NK-92 (cell line): ENCODE measurements around the gene FGFBP3.
"Not testable (repeated sequence)": the region's sequence is repeated elsewhere in the genome, so short reads cannot be mapped to it uniquely, and the experiment has no call there.

Experiments used
- DNase-seq: peaks from one replicate; lab custom pipeline; 2025; ENCODE audit not compliant: unreplicated experiment; lab: John Stamatoyannopoulos, UW

FGFBP3 gene

DNA sequence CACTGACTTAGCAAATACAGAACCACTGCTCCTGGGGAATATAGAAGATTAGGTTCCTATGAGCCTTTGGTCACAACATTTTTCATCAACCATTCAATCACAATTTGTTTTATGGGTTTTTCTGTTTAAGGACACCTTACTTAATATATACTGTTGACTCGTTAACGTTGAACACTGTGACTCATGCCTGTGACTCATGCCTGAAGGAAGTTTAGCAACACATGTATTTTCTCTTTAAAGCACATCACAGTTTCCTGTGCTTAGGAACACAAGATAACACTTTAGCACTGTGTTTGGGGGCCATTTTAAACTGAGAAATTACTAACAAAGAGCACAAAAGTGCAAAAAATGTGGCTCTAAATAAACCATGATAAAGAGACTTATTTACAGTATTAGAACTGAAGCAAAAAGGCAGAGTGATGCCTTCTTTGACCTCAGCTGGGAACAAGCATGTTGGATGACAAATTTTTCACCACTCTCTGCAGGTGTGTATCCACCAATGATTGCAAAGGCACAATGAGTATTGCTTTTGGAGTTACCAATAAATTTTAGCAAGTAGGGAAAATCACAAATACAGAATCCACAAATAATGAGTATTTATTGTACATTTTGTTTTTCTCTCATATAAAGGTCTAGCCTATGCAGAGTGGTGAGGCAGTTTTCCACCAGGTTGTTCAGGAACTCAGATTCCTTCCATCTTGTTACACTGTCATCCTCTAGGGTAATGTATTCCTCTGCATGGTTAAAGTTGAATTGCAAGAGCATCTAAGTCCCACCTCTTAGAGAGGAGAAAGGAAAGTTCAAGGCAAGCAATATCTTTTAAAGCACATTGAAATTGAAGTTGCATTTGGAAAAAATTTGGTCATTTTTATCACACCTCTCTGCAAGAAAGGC, 7.3 kb downstream of the FGFBP3 start:
- DNase-seq, result no peak

DNA sequence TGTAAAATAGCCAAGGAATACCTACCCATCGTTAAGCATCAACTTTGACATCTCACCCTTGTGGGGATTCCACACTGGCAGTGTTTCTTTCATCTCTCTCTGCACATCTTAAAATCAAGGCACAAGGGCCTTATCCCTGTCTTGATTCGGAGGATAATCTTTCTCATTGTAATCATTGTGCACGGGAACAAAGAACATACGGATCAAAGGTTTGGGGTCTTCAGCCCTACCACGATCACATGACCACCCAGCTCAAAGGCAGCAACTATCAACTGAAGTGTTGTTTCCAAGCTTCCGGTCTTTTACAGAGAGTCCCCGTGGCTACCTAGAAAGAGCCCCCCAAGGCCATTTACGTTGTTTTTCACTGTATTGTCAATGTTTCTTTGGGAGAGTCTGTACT, 11.9 kb downstream of the FGFBP3 start:
- no peak for DNase-seq

DNA sequence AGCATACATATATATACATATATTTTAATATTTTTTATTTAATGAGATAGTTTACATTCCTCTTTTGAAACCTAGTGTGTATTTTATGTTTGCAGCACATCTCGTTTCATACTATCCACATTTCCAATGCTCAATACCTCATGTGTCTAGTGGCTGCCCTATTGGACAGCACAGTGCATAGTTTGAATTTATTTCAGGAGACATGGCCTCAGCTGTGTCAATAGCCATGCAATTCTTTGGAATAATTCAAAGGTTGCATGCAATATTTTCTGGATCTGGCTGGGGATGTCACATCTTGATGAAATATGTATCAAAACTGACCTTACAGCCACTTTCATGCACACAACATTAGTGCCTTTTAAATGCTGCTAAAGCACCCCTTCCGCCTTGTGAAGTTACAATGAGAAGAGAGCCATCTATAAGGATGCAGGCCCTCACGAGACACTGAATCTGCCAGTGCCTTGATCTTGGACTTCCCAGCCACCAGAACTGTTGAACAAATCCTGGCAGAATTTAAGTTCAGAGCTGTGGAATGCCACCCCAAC, 13.0 kb downstream of the FGFBP3 start:
- no peak for DNase-seq

DNA sequence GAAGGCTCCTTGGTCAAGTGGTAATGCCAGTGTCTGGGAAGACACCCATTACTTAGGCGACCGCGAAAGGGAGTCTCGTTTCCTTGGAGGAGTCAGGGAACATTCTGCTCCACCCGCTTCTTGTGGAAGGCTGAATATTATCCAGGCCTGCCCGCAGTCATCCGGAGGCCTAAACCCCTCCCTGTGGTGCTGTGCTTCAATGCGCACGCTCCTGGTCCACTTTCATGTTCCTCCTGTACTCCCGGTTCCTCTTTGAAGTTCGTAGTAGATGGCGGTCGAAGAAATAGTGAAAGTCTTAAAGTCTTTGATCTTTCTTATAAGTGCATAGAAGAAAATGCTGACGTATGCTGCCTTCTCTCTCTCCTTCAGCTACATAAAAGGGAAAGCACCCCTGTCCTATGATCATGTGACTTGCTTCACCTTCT, 15.0 kb downstream of the FGFBP3 start:
- DNase-seq, result not testable (repeated sequence)

DNA sequence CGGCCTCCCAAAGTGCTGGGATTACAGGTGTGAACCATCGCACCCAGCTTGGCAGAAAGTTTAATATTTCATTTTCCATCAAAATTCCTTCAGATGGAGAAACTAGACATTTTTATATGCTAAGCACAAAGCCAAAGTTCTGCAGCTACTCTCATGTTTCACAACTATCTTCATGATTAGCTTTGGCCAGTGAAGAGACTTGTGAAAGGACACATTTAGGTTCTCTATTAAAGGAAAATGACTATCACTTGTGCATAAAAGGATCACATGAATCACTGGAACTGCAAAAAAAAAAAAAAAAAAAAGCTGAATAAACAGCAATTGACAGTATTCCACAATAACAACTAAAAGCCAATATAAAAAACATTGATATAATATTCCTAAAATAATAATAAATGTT, 16.2 kb downstream of the FGFBP3 start:
- no peak for DNase-seq

DNA sequence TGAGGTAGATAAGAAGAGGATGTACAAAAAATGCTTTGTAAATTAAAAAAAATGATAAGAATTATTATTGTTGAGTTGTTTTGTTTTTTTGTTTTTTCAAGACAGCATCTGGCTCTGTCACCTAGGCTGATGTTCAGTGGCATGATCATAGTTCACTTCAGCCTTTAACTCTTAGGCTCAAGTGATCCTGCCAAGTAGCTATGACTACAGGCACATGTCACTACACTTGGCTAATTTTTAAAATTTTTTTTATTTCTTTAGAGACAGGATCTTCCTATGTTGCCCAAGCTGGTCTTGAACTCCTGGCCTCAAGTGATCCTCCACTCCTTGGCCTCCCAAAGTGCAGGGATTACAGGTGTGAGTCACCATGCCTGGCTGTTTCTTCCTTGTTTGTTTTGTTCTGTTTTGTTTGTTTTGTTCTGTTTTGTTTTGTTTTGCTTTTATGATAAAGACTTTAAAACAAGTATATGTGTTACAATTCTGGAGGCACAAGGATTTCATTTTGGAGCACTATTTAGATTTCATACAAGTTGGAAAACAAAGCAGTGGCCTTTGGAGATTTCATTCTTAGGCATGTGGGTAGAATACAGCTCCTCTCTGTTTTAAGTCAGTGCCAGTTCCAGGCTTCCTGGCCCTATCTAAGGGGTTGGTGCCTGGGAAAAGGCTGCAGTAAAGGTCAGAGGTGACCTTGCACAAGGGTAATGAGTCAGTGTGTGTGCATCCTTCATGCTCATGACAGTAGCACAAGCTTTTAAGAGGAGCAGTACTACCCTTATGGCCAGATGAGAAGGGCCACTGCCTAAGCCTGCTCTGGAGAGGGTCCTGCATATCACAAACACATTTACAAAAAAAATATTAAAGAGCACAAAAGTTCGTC, 17.9 kb downstream of the FGFBP3 start:
- no peak for DNase-seq

DNA sequence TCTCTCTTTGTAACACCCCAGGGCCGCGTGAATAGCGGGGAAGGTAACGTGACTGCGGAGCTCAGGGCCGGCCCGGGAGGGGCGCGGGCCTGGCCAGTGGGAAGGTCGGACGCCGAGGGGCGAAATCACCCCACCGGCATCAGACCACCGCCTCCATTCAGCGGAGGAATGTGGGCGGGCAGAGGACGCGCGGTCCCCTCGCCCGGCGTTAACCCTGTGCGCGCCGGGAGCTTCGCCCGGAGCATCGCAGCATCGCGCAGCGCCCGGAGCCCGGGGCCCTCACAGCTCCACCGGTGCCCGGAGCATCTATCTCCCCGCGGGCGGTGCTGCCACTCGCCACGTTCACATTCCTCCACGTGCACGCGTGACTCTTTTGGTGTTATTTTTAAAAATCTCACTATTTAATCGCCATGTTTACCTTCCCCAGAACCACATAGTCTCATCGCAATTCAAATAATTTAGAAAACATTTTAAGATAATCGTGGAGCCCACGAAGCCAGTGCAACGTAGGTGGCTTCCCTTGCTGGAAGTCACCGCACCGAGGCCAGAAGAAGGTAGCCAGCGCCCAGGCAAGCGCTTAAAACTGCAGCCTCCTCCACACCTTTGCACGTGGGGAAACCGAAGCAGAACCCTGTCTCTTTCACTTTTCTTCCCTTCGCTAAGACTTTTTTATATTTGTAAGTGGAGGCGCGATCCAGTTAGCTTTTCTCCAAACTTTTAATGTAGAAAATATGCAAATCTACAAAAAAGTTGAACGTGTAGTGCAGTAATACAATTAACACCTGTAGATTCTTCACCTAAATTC, 21.8 kb downstream of the FGFBP3 start:
- DNase-seq, result no peak

DNA sequence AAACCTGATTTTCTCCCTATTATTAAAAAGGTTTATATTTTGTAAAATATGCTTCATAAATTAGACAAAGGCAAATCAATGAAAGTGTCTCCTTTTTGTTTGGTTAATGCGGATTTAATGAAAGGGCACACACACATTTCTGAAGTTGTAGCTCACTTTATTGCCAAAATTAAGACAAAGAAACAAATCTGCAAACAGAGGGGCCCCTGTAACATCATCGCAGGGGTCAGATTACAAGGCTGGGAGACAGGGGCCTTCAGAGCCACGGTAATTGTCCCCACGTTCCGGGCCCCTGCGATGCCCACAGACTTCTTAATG, 22.4 kb downstream of the FGFBP3 start:
- no peak for DNase-seq

DNA sequence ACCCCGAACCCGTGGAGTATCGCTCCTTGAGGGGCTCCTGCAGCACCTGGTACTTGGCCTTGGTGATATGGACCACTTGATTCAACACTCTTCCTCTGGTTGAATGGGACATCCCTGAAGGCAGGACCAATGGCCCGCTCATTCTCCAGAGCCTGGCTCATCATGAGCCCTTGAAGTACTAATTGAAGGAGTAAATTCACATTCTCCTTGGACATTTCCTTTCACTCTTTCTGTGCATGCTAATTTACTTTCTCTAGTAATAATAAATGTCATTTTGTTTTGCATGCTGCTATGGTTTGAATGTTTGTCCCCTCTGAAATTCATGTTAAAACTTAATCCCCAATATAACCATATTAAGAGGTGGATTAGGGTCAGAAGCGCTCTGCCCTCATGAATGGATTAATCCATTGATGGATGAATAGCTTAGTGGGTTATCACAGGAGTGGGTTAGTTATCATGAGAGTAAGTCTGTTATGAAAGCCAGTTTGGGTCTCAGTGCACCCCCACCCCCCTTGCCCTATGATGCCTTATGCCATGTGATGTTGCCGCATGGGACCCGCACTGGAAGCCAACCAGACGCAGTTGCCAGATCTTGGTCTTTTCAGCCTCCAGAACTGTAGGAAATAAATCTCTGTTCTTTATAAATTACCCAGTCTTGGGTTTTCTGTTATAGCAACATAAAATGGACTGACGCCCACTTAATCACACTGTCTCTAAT, 23.8 kb downstream of the FGFBP3 start:
- no peak for DNase-seq

DNA sequence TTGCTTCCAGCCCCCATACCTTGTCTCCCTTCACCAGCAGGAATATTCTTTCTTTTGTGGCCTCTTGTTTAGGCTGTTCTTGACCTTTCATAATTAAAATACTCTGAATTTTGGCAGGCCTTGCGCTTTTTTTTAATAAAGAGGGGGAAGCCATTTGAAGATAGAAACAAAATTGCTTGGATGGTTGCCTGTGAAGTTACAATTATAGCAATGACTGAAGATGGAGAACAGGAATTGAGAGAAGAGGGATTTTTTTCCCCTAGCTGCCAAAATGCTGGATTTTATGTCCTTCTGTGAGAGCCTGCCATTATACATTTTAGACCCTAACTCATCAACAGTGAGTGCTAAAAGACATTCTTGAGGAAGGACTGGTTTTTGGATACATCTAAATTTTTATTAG, 24.8 kb downstream of the FGFBP3 start:
- no peak for DNase-seq

DNA sequence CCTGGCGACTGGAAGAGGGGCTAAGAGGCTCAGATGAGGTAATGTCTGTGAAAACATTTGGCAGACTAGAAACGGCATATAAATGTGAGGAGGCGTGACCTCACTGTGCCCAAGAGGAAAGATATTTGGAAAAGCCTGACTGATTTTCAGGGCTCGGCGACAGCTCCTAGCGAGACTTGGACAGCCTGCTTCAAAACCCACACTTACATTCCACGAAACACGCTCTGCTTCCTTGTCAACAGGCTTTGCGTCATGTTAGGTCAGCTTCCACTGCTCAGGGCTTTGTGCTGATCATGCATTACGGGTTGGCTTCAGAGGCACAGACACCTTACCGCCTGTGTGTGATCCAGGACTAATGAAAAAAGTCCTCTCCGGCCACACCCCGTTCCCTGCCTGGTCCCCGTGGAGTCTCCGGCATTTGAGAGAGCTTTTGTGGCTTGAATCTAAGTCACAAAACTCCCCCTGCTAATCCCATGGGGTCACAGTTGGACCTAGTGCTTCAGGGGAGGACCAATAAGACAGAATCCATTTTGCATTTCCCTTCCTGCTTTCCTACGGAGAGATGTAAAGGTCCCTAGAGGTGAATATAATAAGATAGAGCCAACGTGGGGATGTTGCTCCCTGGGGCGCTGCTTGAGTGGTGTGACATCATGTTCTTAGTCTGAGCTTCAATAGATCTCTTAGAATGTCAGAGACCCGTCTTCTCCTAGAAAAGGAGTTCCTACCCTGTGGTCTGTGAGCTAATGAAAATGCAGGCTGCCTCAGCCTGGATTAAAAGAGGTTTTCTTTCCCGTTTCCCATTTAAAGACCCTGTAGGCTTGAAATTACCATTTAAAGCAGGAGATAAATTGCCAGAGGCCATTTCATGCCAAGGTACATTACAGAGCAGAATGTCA, 25.5 kb downstream of the FGFBP3 start:
- no peak for DNase-seq

DNA sequence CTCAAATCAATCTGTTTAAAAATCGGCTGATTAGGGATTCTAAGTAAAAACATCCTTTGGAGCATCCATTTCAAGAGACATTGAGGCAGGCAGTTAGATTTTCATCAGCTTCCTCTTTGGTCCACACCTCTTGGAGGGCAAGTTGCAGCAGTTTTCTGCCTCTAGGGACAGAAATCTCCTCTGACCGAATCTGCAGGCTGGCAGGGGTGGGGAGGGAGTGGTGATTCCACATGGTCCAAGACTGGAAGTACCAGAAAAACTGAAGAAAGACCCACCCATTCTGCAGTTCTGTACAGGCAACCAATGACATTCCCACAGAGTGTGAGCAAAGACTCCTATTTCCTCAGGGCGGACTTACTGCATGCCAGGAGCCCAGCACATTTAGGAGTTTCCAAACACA, 29.0 kb downstream of the FGFBP3 start:
- DNase-seq, result no peak

DNA sequence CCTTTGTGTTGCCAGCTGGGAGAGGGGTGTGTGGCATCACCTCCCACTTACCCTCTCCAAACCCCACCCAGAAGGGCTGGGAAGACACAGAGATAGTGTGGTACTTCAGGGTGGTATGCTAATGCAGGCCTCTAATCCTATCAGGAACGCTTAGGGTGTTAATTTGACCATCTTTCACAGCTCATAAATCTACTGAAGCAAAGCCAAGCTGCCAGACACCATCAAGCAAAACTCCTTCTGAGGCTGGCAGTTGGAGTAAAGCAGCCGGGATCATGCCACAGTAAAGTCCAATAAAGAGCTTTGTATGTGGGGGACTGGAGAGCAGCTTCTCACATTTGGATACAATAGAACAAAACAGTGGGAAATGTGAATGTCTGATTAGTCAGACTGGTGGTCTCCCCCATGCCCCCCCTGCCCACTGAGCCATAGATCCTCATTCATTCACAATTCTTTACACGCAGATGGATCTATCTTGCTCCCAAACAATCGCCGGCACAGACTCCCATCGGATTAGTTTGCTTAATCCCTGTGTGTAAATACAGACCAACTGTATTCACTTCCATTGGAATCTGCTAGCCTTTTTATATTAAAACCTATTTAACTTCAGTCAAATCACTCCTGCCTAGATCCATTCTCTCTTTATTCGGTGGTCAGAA, 29.6 kb downstream of the FGFBP3 start:
- no peak for DNase-seq

DNA sequence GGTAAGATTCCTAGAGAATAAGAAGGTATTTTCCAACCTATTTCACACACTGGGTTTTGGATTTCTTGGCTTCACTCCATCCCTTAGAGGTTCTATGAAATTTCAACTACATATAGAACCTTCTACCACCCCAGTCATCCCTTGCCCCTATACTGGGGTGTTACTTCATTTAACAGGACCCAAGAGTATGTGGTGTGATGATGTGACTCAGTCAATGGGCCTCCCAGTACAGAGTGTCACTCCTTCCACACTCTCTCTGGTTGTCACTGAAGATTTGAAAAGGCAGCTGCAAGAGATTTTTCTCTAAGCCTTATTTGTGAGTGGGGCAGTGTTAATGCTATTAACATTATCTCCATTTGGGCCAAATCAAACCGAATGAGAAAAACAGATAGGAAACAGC, 33.5 kb downstream of the FGFBP3 start:
- DNase-seq, result no peak

DNA sequence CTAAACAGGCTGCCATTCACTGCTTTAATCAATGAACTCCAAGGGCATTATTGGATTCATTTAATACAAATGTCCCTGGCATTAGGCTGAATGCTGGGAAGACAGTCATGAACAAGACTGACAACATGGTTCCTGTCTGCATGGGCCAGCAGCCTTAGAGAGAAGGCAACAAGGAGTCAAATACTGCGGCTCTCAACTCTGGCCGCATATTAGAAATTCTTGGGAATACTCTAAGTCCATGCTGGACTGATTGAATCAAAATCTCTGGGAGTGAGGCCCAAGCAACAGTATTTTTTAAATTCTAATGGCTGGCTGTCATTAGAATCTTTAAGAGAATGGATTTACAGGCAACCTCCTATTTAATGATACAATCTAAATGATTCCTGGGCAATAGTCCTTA, 34.1 kb downstream of the FGFBP3 start:
- DNase-seq, result no peak

DNA sequence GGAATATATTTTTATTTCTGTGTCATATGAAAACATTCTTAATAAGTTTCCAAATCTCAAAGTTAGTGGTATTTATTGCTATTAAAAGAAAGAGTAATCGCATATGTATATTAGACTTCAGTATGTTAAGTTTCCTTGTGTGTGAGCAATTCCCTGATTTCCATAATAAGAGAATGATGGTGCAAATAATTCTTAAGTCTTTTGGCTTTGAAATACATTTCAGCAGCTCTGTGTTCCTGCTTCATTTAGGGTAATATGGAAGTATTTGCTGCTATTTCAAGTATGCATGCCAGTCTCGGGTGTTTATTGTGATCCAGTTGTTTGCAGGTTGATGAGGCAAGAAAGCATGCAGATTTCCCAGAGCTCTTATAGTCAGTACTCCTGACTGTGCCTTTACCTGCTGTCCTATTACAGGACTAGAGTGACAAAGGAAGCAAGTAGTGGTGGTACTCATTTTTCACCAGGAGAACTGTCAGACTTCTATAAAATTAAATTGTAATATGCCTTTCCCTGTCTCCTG, 43.7 kb downstream of the FGFBP3 start:
- no peak for DNase-seq

DNA sequence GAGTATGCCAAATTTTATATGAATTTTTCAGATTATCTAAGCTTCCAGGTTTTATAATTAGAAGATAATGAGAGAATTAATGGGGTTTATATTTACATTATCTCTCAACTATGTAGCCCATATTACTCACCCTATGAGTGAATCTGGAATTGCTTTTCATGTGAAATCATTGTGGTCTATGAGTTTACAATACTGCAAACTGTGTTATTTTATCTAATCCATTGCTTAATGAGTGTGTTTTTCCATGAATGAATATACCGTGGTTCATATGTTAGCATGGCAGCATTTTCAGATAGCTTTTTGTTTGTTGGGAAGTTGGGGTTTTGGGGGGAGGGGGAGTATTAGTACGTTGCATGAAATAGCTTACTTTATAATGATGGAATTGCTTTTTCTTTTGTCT, 44.5 kb downstream of the FGFBP3 start:
- DNase-seq, result no peak

DNA sequence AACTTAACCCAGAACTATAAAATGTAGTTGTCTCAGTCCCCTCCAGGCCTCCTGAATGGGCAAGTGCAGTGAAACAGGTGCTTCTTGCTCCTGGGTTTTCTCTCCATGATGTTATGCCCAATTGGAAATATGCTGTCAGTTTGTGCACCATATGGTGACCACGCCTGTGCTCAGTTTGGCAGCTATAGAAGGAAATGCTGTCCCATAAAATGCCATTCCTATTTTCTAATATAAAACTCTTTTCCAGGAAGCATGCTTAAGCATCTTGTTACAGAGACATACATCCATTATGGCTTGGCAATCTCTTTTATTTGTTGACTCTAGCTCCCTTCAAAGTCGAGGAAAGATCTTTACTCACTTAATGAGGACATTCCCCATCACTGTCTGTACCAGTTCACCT, 45.2 kb downstream of the FGFBP3 start:
- no peak for DNase-seq

DNA sequence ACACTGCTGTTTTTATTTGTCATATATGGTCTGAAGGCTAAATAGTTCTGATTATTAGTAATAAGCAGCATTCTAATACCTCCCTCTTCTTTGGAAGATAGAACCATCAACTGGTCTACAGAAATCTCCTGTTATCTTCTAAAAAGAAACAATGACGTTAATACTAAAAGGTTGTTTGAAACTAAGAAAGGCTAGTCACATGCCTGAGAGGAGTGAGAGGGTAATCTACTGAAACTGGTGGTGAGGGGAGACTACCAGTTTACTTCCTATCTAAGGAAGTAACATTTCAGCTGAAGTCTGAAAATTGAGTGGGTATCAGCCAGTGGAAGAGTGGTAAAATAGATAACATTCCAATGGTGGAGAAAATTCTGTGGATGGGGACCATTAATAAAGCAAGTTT, 48.4 kb downstream of the FGFBP3 start:
- no peak for DNase-seq
